Ovary (tissue), 9 donors: Measurements from ENCODE around the gene EVI5. TPM values are rescaled to one million over a fixed set of nuclear protein-coding genes. Genes with fewer than 3 reads are reported as not detected.

Experiments used
- DNase-seq, 5 donors: peaks; one replicate each; pipeline ENCODE4 v3.0.0-alpha.2; 2019 to 2020
- H3K27ac ChIP-seq, 2 donors: fragments of 200-600 bp; one replicate each; pipeline versions ENCODE4 v1.5.1 to v1.8.0; 2019 to 2022
- H3K27me3 ChIP-seq: fragments of 200-600 bp; one replicate; pipeline ENCODE4 v1.8.0; 2022
- H3K36me3 ChIP-seq: fragments of 200-600 bp; sonication (generic); one replicate; pipeline ENCODE4 v1.5.1; 2019
- H3K4me1 ChIP-seq: one replicate; pipeline ENCODE4 v1.8.1; 2013; ENCODE audit warnings: mild to moderate bottlenecking, moderate library complexity; ENCODE audit not compliant: insufficient read depth
- H3K4me3 ChIP-seq: fragments of 200-600 bp; sonication (generic); one replicate; pipeline ENCODE4 v1.5.1; 2017
- H3K9me3 ChIP-seq, 2 donors: fragments of 200-600 bp in 1 of 2; sonication (generic) in 1 of 2; one replicate each; pipeline versions ENCODE4 v1.5.1 to v1.8.1; 2013 to 2019; ENCODE audit warnings: mild to moderate bottlenecking in 1 of 2, moderate library complexity in 1 of 2
- EP300 ChIP-seq: sonication (generic); formaldehyde crosslinking; IDR thresholded peaks from one replicate; pipeline ENCODE4 v1.6.1; 2017; ENCODE audit warnings: antibody characterized with exemption
- POLR2A ChIP-seq: fragments of 450-650 bp; IDR thresholded peaks from one replicate; pipeline ENCODE4 v1.6.1; 2017; ENCODE audit warnings: antibody characterized with exemption, mild to moderate bottlenecking, moderate library complexity
- WGBS, 3 donors: extraction: QIAGEN DNeasy Blood & Tissue Kit in 1 of 3; methylation state at CpG; one replicate each; pipeline versions ENCODE4 v1.1.5 to v1.1.7; 2013 to 2017; 5-methylcytosine and 5-hydroxymethylcytosine counted together
- intact Hi-C, 4 donors: fragments of 100-400 bp; cut with DNase I; formaldehyde crosslinking; loops; one replicate each; pipeline versions ENCODE4 v1.11.0 to v1.15.1; 2022 to 2023
- polyA plus RNA-seq, 2 donors: library from polyadenylated mRNA; stranded (reverse); fragments of 200-250 nt in 1 of 2; fragments of 350-450 nt in 1 of 2; fragmentation: Illumina TruSeq in 1 of 2; extraction: RNeasy Lipid Tissue Mini Kit (QIAGEN cat#74804) in 1 of 2; gene quantifications; one replicate each; pipeline ENCODE4 v1.2.3, GENCODE V29; 2013 to 2014
- total RNA-seq, 7 donors: library from RNA; depleted of rRNA in 2 of 7; stranded (reverse); fragments of >200 nt in 2 of 7; fragmentation: NEBNext Ultra II Directional in 3 of 7; extraction: Animal tissue kit (Norgen Biotek cat#: 25700) in 3 of 7; gene quantifications; one replicate each; pipeline versions ENCODE4 v1.1.0 to v1.2.4, GENCODE V29; 2016 to 2023
- TF ChIP-seq, protein P1 (sequence below), 3 donors: fragments of 450-650 bp in 2 of 3; fragments of 200-600 bp in 1 of 3; IDR thresholded peaks; one replicate each; pipeline versions ENCODE4 v1.5.1 to v1.8.0; 2016 to 2022; ENCODE audit warnings: antibody characterized with exemption in 3 of 3, mild to moderate bottlenecking in 1 of 3
- donor health status: DM: no; HTN: no; CAD: no; lungs with moderate emphysema.
- donor health status: DM: no; HTN: no; CAD: no.
- donor health status: Bipolar disorder and iron deficiency.
- donor health status: DM: yes; HTN: yes; CAD: no.
- donor health status: DM: no; HTN: no; CAD: no.
- donor health status: DM: yes; HTN: yes; CAD: no.

Gene EVI5
- total and polyA plus RNA-seq, 9 donors = 4.4 to 36.7 (median 23.7) TPM

DNA sequence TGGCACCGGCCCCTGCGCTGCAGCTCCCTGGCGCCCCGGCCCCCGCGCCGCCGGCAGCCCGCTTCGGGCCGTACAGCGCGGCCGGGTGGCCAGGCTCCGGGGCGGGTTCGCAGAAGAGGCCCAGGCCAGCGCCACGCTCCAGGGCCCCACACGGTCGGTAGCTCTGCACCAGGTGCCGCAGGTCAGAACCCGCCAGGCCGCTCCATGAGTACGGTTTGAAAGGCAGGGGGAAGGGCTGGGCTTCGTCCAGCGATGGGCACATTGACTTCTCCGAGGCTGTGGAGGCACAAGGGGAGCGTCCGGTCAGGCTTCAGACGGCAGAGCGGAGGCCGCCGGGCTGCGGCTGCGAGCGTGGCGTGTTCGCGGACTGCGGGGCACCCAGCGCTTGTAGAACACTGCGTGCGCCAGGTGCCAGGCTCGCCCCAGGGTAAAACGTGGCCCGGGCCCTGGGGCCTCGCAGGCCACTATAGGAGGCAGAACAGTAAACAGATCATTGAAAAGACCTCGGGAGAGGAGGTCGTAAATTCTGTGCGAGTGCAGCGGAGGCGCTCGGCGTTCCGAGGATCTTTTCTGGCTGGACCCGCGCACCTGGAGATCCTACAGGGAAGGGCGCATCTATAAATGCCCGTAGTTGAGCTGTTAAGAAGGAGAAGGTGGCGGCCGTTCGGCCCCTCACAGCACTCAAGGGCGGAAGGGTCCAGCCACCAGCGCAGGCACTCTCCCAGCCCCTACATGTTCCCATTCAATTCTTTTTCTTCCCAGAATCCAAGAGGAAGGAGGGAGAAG is 303.9 kb downstream of the EVI5 start:
- Histone ChIP-seq H3K27ac (no peak overlapping the region), H3K4me3 (no peak overlapping the region), H3K4me1 (peaks cover 19% of the 10 kb centered on the region), H3K36me3 (no peaks in the 10 kb centered on the region), H3K27me3 (no peaks in the 10 kb centered on the region), H3K9me3 (no peaks in the 10 kb centered on the region)
- TF ChIP-seq EP300 = no peak
- TF ChIP-seq, protein P1, sequence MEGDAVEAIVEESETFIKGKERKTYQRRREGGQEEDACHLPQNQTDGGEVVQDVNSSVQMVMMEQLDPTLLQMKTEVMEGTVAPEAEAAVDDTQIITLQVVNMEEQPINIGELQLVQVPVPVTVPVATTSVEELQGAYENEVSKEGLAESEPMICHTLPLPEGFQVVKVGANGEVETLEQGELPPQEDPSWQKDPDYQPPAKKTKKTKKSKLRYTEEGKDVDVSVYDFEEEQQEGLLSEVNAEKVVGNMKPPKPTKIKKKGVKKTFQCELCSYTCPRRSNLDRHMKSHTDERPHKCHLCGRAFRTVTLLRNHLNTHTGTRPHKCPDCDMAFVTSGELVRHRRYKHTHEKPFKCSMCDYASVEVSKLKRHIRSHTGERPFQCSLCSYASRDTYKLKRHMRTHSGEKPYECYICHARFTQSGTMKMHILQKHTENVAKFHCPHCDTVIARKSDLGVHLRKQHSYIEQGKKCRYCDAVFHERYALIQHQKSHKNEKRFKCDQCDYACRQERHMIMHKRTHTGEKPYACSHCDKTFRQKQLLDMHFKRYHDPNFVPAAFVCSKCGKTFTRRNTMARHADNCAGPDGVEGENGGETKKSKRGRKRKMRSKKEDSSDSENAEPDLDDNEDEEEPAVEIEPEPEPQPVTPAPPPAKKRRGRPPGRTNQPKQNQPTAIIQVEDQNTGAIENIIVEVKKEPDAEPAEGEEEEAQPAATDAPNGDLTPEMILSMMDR (IDR thresholded peaks at IDR 0.05) = no peak
- no peak for TF ChIP-seq POLR2A
- intact Hi-C loops = no loop called here
- 5 to 8% (median 7%) methylated on average over 45 to 65 of the region's 65 CpGs for WGBS, 3 donors
- no peak for DNase-seq

DNA sequence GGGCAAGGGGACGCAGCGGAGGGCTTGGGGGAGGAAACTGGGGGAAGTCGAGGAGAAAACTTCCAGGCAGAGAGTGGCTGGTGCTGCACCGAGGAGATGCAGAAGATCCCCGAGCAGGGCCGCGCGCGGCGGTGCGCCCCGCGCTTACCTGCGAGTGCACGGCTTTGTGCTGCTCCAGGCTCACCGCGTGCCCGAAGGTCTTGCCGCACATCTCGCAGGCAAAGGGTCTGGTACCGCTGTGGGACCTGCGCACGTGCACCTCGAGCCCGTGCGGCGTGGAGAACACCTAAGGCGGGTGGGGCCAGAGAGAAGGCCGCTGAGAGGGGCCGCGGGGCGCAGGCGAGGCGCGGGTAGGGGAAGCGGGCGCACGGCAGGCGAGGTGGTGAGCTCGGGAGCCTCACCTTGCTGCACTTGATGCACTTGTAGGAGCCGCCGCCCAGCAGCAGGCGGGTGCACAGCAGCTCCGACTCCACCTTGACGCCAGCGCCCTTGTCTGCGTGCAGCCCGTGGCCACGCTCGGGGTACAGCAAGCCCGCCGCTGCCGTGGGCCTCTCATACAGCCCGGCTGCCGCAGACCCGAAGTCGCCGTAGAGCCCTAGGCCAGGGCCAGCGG is 304.6 kb downstream of the EVI5 start:
- Histone ChIP-seq H3K4me3 (no peak overlapping the region), H3K27me3 (no peaks in the 10 kb centered on the region), H3K36me3 (no peaks in the 10 kb centered on the region), H3K9me3 (no peaks in the 10 kb centered on the region), H3K4me1 (peaks cover 14% of the 10 kb centered on the region), H3K27ac (no peak overlapping the region)
- WGBS, 3 donors = 16 to 33% (median 18%) methylated on average over 25 to 59 of the region's 59 CpGs
- intact Hi-C loops = no loop called here
- TF ChIP-seq EP300 (no peak), POLR2A (no peak)
- TF ChIP-seq, protein P1 (IDR thresholded peaks at IDR 0.05) = no peak
- no peak for DNase-seq

DNA sequence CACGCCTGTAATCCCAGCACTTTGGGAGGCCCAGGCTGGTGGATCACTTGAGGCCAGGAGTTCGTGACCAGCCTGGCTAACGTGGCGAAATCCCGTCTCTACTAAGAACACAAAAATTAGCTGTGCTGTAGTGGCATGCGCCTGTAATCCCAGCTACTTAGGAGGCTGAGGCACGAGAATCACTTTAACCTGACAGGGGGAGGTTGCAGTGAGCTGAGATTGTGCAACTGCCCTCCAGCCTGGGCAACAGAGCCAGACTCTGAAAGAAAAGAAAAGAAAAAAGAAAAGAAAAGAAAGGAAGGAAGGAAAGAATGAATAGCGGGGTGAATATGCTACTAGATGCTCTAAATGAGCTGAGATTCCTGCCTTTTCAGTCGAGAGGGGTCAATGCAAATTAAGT is 305.3 kb downstream of the EVI5 start:
- Histone ChIP-seq H3K9me3 (no peaks in the 10 kb centered on the region), H3K4me1 (peaks cover 11% of the 10 kb centered on the region), H3K4me3 (no peak overlapping the region), H3K36me3 (no peaks in the 10 kb centered on the region), H3K27ac (no peak overlapping the region), H3K27me3 (no peaks in the 10 kb centered on the region)
- TF ChIP-seq, protein P1 (IDR thresholded peaks at IDR 0.05) = no peak
- no peak for TF ChIP-seq EP300
- intact Hi-C loops = no loop called here
- WGBS, 3 donors = 93 to 96% (median 94%) methylated on average over 9 of the region's 9 CpGs
- no peak for DNase-seq

DNA sequence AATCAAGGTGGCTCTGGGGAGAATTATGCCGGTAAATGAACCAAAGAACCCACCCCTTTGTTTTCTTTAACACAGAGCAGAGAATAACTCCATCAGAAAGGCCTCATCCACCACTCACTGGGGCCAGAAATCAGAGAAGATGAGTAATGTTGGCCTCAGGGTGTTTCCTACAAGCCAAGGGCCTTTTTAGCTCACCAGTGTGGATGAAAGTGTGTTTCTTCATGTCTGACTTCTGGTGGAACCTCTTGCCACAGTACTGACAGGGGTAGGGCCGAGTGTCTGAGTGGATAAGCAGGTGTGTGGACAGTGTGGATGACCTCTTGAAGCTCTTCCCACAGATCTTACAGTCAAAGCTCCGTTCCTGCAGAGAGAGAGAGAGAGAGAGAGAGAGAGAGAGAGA is 306.5 kb downstream of the EVI5 start:
- Histone ChIP-seq H3K36me3 (no peaks in the 10 kb centered on the region), H3K4me3 (no peak overlapping the region), H3K27me3 (no peaks in the 10 kb centered on the region), H3K9me3 (no peaks in the 10 kb centered on the region), H3K4me1 (peaks cover 11% of the 10 kb centered on the region), H3K27ac (no peak overlapping the region)
- intact Hi-C loops = no loop called here
- 78 to 89% (median 85%) methylated on average over 3 of the region's 3 CpGs for WGBS, 3 donors
- DNase-seq = no peak
- TF ChIP-seq, protein P1 (IDR thresholded peaks at IDR 0.05) = no peak
- TF ChIP-seq POLR2A (no peak), EP300 (no peak)
